Activated CD4-positive, alpha-beta T cell treated with anti-CD3 and anti-CD28 coated beads, Interleukin-2, amount 10 ng/mL, durations not matched to agents 7 days and 5 days (primary cell): Measurements from ENCODE around the gene ATP6V1D. TPM values are rescaled to one million over a fixed set of nuclear protein-coding genes. Genes with fewer than 3 reads are reported as not detected.
"Not testable (repeated sequence)": the region's sequence is repeated elsewhere in the genome, so short reads cannot be mapped to it uniquely, and the experiment has no call there.

Experiments used
- CTCF ChIA-PET: fragments of 350-600 bp; sonication (Branson Sonifier 250); formaldehyde crosslinking; loops from one replicate; lab custom pipeline; 2021; ENCODE audit warnings: antibody characterized with exemption; lab: Charles Lee
- POLR2A ChIA-PET: fragments of 350-600 bp; sonication (Branson Sonifier 250); formaldehyde crosslinking; loops from one replicate; lab custom pipeline; 2021; ENCODE audit warnings: antibody characterized with exemption; lab: Charles Lee
- DNase-seq: peaks from one replicate; pipeline ENCODE4 v3.0.0-alpha.2; 2020
- H3K27ac Mint-ChIP-seq: one replicate; pipeline ENCODE4 v1.8.0; 2021; ENCODE audit warnings: mild to moderate bottlenecking, moderate library complexity, mixed read lengths
- H3K27me3 Mint-ChIP-seq: one replicate; pipeline ENCODE4 v1.8.0; 2021; ENCODE audit warnings: mixed read lengths
- H3K36me3 Mint-ChIP-seq: one replicate; pipeline ENCODE4 v1.8.0; 2021; ENCODE audit warnings: low read depth, mixed read lengths
- H3K4me1 Mint-ChIP-seq: one replicate; pipeline ENCODE4 v1.8.0; 2021; ENCODE audit warnings: mixed read lengths
- H3K4me3 Mint-ChIP-seq: one replicate; pipeline ENCODE4 v1.8.0; 2021; ENCODE audit warnings: mild to moderate bottlenecking, moderate library complexity, mixed read lengths
- H3K9me3 Mint-ChIP-seq: one replicate; pipeline ENCODE4 v1.8.0; 2021; ENCODE audit warnings: mixed read lengths
- total RNA-seq, 2 experiments: library from RNA; stranded (reverse); gene quantifications; one replicate each; pipeline ENCODE4 v1.2.3, GENCODE V29; 2021

ATP6V1D gene
- 10 to 100 TPM; 43.6 to 48.9 TPM for total RNA-seq

GRCh38 chr14:67359775-67360469, at the start of gene ATP6V1D, which contains the start of gene EIF2S1:
TSS of gene ATP6V1D (minus strand) at chr14:67359804. CDS start at chr14:67359698, 106 bp downstream.
TSS of gene EIF2S1 (plus strand) at chr14:67360328. CDS start at chr14:67364768, 4,440 bp downstream.
- H3K27me3 Mint-ChIP-seq, result no peaks in the 10 kb centered on the region
- DNase-seq, result peak; percentile 99
- POLR2A ChIA-PET, result interaction anchor here (0.6 kb wide), 2 partner anchors 21 to 31 kb away, joined by 3 to 6 read pairs; no protein-coding TSS in a partner anchor
- CTCF ChIA-PET, result interaction anchor here (0.6 to 1.9 kb wide), 22 partner anchors 9 to 1484 kb away, joined by 3 to 17 read pairs (median 4); partner anchors contain the start of genes ARG2 and TMEM229B
- H3K9me3 Mint-ChIP-seq, result no peaks in the 10 kb centered on the region
- peaks cover 61% of the 10 kb centered on the region for H3K4me1 Mint-ChIP-seq
- H3K27ac Mint-ChIP-seq, result peak within 1 kb of the TSS; percentile 94
- peak within 1 kb of the TSS; percentile 92 for H3K4me3 Mint-ChIP-seq
- peaks cover 17% of the 10 kb centered on the region for H3K36me3 Mint-ChIP-seq

DNA sequence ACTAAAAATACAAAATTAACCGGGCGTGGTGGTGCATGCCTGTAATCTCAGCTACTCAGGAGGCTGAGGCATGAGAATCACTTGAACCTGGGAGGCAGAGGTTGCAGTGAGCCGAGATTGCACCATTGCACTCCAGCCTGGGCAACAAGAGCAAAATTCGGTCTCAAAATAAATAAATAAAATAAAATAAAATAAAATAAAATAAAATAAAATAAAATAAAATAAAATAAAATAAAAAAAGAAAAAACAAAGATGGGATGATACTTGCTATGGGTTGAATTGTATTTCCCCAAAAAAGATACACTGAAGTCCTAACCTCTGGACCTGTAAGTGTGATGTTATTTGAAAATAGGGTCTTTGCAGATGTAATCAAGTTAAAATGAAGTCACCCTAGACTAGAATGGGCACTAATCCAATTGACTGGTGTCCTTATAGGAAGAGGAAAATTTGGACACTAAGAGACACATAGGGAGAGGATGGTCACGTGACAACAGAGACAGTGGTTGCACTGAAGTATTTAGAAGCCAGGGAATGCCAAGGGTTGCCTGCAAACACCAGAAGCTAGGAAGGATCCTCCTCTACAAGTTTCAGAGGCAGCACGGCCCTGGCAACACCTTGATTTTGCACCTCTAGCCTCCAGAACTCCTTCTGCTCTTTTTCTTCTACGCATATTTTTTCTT, 48.7 kb upstream of the ATP6V1D start:
- CTCF ChIA-PET, result interaction anchor here (0.9 to 1.0 kb wide), 3 partner anchors 8 to 256 kb away, joined by 3 to 6 read pairs (median 3); no protein-coding TSS in a partner anchor
- not testable (repeated sequence) for H3K9me3 Mint-ChIP-seq

DNA sequence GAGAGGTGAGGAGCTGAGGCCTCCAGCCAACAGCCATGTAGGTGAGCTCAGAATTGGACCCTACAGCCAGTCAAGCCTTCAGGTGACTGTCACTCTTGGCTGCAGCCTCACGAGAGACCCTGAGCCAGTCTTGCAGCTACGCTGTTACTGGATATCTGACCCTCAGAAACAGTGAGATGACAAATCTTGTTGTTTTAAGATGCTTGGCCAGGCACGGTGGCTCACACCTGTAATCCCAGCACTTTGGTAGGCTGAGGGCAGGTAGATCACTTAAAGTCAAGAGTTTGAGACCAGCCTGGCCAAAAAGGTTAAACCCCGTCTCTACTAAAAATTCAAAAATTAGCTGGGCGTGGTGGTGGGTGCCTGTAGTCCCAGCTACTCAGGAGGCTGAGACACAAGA, 46.2 kb upstream of the ATP6V1D start:
- H3K9me3 Mint-ChIP-seq, result no peaks in the 10 kb centered on the region
- no peak overlapping the region for H3K4me3 Mint-ChIP-seq
- H3K36me3 Mint-ChIP-seq, result no peaks in the 10 kb centered on the region
- POLR2A ChIA-PET, result no interaction called here
- H3K4me1 Mint-ChIP-seq, result no peaks in the 10 kb centered on the region
- no peaks in the 10 kb centered on the region for H3K27me3 Mint-ChIP-seq
- CTCF ChIA-PET, result interaction anchor here (0.5 to 1.0 kb wide), 2 partner anchors 102 to 194 kb away, joined by 3 read pairs; partner anchors contain the start of gene PIGH
- DNase-seq, result no peak
- H3K27ac Mint-ChIP-seq, result no peak overlapping the region

More for the DNA sequence above, 48.7 kb upstream of the ATP6V1D start:
- H3K4me3 Mint-ChIP-seq, H3K4me1 Mint-ChIP-seq, DNase-seq, H3K27ac Mint-ChIP-seq, H3K36me3 Mint-ChIP-seq, POLR2A ChIA-PET: not testable (repeated sequence)
- peaks cover 13% of the 10 kb centered on the region for H3K27me3 Mint-ChIP-seq

GRCh38 chr14:67400434-67400833, 40.8 kb upstream of the ATP6V1D start:
- H3K36me3 Mint-ChIP-seq, result no peaks in the 10 kb centered on the region
- no peak for DNase-seq
- CTCF ChIA-PET, result interaction anchor here (0.6 kb wide), 1 partner anchor 162 kb away, joined by 3 read pairs; no protein-coding TSS in a partner anchor
- no peaks in the 10 kb centered on the region for H3K4me1 Mint-ChIP-seq
- H3K4me3 Mint-ChIP-seq, result no peak overlapping the region
- POLR2A ChIA-PET, result no interaction called here
- no peaks in the 10 kb centered on the region for H3K9me3 Mint-ChIP-seq
- no peak overlapping the region for H3K27ac Mint-ChIP-seq
- no peaks in the 10 kb centered on the region for H3K27me3 Mint-ChIP-seq

DNA sequence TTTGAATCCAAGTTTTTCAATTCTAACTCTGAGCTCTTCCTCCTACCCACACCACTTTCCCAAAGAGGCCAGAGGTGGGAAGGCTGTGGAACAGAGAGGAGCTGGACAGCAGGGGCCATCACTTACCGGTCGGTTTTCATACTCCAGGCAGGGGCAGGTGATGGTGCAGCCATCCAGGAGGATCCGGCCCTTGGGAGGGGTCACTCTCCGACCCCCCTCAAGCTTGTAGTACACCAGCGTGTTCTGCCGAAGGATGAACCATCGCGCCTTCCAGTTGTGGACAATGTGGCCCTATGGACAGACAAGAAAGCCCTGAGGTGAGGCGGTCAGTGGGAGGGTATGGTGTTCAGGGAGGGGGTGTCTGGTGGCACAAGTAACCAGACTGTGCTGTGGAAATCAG, 37.9 kb upstream of the ATP6V1D start:
- DNase-seq, result no peak
- ChIA-PET CTCF (interaction anchor here (1.2 kb wide), 1 partner anchor 11 kb away, joined by 4 read pairs; no protein-coding TSS in a partner anchor), POLR2A (no interaction called here)
- Mint-ChIP-seq H3K27me3 (no peaks in the 10 kb centered on the region), H3K4me3 (no peak overlapping the region), H3K36me3 (no peaks in the 10 kb centered on the region), H3K4me1 (no peaks in the 10 kb centered on the region), H3K27ac (no peak overlapping the region), H3K9me3 (no peaks in the 10 kb centered on the region)

DNA sequence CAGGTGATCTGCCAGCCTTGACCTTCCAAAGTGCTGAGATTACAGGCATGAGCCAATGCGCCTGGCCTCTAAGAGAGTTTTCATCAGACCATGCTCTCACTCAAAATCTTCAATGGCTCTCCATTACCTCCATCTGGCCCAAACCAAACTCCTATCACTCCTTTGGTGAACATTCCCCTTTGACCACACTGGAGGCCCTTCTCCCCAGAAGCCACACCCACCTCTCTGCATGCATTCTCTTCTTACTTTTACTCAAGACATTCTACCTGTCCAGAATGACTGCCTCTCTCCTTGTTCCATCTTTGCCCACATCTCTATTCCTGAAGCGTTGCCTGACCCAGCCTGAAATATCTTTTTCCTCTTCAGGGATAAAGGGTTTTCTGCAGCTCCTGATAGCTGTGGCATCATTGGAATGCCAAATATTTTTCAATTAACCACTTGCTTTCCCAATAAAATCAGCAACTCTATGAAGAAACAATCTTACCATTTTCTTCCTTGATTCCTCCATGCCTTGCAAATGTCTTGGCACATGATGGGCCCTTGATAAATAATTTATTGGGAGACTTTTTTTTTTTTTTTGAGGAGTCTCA, 36.9 kb upstream of the ATP6V1D start:
- CTCF ChIA-PET, result no interaction called here
- H3K4me3 Mint-ChIP-seq, result no peak overlapping the region

DNA sequence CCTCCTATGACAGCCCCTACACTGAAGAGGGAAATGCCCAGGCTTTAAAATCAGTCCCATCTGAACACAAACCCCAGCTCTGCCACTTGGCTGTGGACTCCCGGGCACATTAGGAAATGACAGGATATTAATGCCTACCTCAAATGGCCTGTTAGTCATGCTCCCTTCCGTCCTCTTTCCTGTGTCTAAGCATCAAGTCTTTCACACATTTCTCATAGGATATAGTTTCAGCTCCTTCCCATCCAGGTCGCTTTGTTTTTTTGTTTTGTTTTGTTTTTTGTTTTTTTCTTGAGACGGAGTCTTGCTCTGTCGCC, 36.2 kb upstream of the ATP6V1D start:
- Mint-ChIP-seq H3K4me1 (peaks cover 8% of the 10 kb centered on the region), H3K36me3 (no peaks in the 10 kb centered on the region), H3K9me3 (no peaks in the 10 kb centered on the region), H3K4me3 (no peak overlapping the region), H3K27ac (no peak overlapping the region), H3K27me3 (no peaks in the 10 kb centered on the region)
- ChIA-PET CTCF (no interaction called here), POLR2A (no interaction called here)
- DNase-seq, result no peak

More for the DNA sequence above, 36.9 kb upstream of the ATP6V1D start:
- H3K36me3 Mint-ChIP-seq, result no peaks in the 10 kb centered on the region
- peaks cover 2% of the 10 kb centered on the region for H3K4me1 Mint-ChIP-seq
- H3K9me3 Mint-ChIP-seq, result no peaks in the 10 kb centered on the region
- H3K27ac Mint-ChIP-seq, result no peak overlapping the region
- no peak for DNase-seq
- POLR2A ChIA-PET, result no interaction called here
- no peaks in the 10 kb centered on the region for H3K27me3 Mint-ChIP-seq

- H3K36me3 Mint-ChIP-seq, result no peaks in the 10 kb centered on the region
- no peak overlapping the region for H3K4me3 Mint-ChIP-seq
- ChIA-PET POLR2A (no interaction called here), CTCF (no interaction called here)
- peaks cover 12% of the 10 kb centered on the region for H3K4me1 Mint-ChIP-seq
- no peak overlapping the region for H3K27ac Mint-ChIP-seq
- no peak for DNase-seq
- H3K27me3 Mint-ChIP-seq, result no peaks in the 10 kb centered on the region
- no peaks in the 10 kb centered on the region for H3K9me3 Mint-ChIP-seq
Measured at GRCh38 chr14:67395086-67395875, 35.7 kb upstream of the ATP6V1D start.

DNA sequence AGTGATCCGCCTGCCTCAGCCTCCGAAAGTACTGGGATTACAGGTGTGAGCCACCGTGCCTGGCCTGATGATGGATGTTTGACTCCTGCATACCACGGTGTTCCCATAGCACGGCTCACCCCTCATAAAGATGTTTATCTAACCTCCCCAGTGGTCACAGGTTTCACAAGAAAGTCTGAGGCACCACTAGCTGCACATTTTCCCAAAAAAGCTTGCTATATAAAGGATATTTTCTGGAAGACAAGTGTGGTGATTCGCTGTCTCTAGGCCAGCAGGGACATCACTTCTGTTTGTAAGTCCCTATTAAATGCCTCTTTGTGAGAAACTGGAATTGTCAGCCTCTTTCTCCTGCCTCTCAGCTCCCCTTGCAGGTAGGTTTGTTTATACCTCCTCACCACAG, 34.1 kb upstream of the ATP6V1D start:
- Mint-ChIP-seq H3K27me3 (no peaks in the 10 kb centered on the region), H3K4me1 (peaks cover 12% of the 10 kb centered on the region)
- CTCF ChIA-PET, result no interaction called here

GRCh38 chr14:67392800-67393199, 33.2 kb upstream of the ATP6V1D start:
- CTCF ChIA-PET, result interaction anchor here (0.6 kb wide), 1 partner anchor 14 kb away, joined by 3 read pairs; no protein-coding TSS in a partner anchor
- Mint-ChIP-seq H3K36me3 (peaks cover 2% of the 10 kb centered on the region), H3K4me3 (no peak overlapping the region), H3K27ac (no peak overlapping the region), H3K9me3 (no peaks in the 10 kb centered on the region), H3K27me3 (no peaks in the 10 kb centered on the region), H3K4me1 (peaks cover 12% of the 10 kb centered on the region)
- no peak for DNase-seq
- POLR2A ChIA-PET, result no interaction called here

More for the DNA sequence above, 34.1 kb upstream of the ATP6V1D start:
- no peak for DNase-seq
- Mint-ChIP-seq H3K36me3 (no peaks in the 10 kb centered on the region), H3K27ac (no peak overlapping the region), H3K4me3 (no peak overlapping the region), H3K9me3 (no peaks in the 10 kb centered on the region)
- POLR2A ChIA-PET, result no interaction called here

DNA sequence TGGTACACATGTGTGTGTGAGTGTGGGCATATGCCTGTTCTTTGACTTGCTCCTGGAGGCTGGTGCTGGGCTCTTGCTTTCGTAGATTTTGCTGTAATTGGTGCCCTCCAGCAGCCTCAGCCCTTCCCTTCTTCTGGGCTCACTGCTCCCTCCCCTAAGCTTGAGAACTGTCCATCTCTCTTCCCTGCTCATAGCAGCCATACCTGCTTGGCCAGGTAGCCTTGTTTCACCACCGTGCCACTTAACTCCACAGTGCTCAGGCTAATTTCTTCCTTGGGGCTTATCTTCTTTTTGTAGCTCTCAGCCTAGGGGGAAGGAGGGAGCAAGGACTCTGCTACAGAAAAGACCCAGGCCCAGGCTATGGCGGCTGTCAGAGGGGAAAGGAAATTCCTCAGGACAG, 32.5 kb upstream of the ATP6V1D start:
- Mint-ChIP-seq H3K27ac (no peak overlapping the region), H3K9me3 (no peaks in the 10 kb centered on the region), H3K4me1 (peaks cover 12% of the 10 kb centered on the region), H3K27me3 (no peaks in the 10 kb centered on the region), H3K4me3 (no peak overlapping the region), H3K36me3 (peaks cover 5% of the 10 kb centered on the region)
- CTCF ChIA-PET, result interaction anchor here (1.1 to 1.3 kb wide), 2 partner anchors 25 to 208 kb away, joined by 3 read pairs; partner anchors contain the start of gene PIGH
- POLR2A ChIA-PET, result no interaction called here
- DNase-seq, result no peak

DNA sequence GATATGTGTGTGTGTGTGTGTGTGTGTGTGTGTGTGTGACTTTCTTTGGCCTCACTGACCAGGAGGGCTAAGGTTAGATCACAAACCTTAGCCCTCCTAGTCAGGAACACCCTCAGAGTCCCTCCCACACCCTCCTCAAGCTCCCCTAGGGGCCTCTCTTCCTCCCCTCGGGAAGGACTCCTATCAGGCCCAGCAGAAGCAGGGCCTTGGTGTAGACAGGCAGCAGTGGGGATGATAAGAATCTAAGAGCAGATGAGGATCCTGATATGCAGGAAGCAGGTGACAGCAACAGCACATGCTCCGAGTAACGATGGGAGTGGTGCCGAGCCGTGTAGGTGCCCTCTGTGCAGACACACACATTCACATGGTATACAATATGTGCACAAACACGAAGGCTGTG, 31.7 kb upstream of the ATP6V1D start:
- CTCF ChIA-PET, result interaction anchor here (0.6 to 1.3 kb wide), 3 partner anchors 16 to 209 kb away, joined by 3 read pairs; partner anchors contain the start of gene PIGH
- Mint-ChIP-seq H3K4me1 (peaks cover 12% of the 10 kb centered on the region), H3K36me3 (peaks cover 5% of the 10 kb centered on the region), H3K27ac (no peak overlapping the region), H3K9me3 (no peaks in the 10 kb centered on the region), H3K27me3 (no peaks in the 10 kb centered on the region), H3K4me3 (no peak overlapping the region)
- no peak for DNase-seq
- POLR2A ChIA-PET, result interaction anchor here (0.6 kb wide), 1 partner anchor 31 kb away, joined by 3 read pairs; the partner anchor contains the start of gene EIF2S1
